Endothelial cell of umbilical vein (primary cell): ENCODE results near the gene UCN3.

Experiments used
- CTCF ChIP-seq, 2 donors: IDR thresholded peaks; 1 replicate in 1 of 2; 2 replicates in 1 of 2; pipeline ENCODE4 v1.5.1; 2011; ENCODE audit warnings: low read length in 2 of 2, mild to moderate bottlenecking in 2 of 2, moderate library complexity in 2 of 2, control low read depth in 1 of 2, inconsistent platforms in 1 of 2, low read depth in 1 of 2; ENCODE audit not compliant: insufficient read depth in 1 of 2; ENCODE audit errors: extremely low read depth in 1 of 2
- EZH2 ChIP-seq: IDR thresholded peaks from 2 replicates; pipeline ENCODE4 v1.6.1; 2012; ENCODE audit warnings: borderline replicate concordance, low read depth, mild to moderate bottlenecking, moderate library complexity, low read length, inconsistent platforms; ENCODE audit not compliant: severe bottlenecking
- JUN ChIP-seq: IDR thresholded peaks from 2 replicates; pipeline ENCODE4 v1.6.1; 2011; ENCODE audit warnings: borderline replicate concordance, low read depth; ENCODE audit not compliant: insufficient read length, insufficient read depth
- POLR2A ChIP-seq: IDR thresholded peaks from 2 replicates; pipeline ENCODE4 v1.6.1; 2012; ENCODE audit warnings: low read depth, mild to moderate bottlenecking, control low read depth, low read length
- POLR2AphosphoS5 ChIP-seq: IDR thresholded peaks from 2 replicates; pipeline ENCODE4 v1.6.1; 2012; ENCODE audit warnings: low read depth, mild to moderate bottlenecking, control low read depth, low read length, moderate library complexity; ENCODE audit not compliant: insufficient read depth

GRCh38 chr10:5318148-5318547, 46.6 kb upstream of the UCN3 start:
- no peak for TF ChIP-seq POLR2AphosphoS5
- no peak for TF ChIP-seq CTCF (IDR thresholded peaks at IDR 0.05; ENCODE audit: extremely low read depth in 1 of 2, insufficient read depth in 1 of 2, low read depth in 1 of 2, low read length in 2 of 2)
- TF ChIP-seq JUN, result no peak
- no peak for TF ChIP-seq POLR2A
- no peak for TF ChIP-seq EZH2
